SIG-M5 (cell line): Measurements from ENCODE around the gene GGCX.
A peak's percentile ranks its signal among the peaks of the same experiment; 100 is the strongest.

ENCODE experiments used
- DNase-seq: peaks from one replicate; lab custom pipeline; 2025; lab: John Stamatoyannopoulos, UW

GGCX gene

DNA sequence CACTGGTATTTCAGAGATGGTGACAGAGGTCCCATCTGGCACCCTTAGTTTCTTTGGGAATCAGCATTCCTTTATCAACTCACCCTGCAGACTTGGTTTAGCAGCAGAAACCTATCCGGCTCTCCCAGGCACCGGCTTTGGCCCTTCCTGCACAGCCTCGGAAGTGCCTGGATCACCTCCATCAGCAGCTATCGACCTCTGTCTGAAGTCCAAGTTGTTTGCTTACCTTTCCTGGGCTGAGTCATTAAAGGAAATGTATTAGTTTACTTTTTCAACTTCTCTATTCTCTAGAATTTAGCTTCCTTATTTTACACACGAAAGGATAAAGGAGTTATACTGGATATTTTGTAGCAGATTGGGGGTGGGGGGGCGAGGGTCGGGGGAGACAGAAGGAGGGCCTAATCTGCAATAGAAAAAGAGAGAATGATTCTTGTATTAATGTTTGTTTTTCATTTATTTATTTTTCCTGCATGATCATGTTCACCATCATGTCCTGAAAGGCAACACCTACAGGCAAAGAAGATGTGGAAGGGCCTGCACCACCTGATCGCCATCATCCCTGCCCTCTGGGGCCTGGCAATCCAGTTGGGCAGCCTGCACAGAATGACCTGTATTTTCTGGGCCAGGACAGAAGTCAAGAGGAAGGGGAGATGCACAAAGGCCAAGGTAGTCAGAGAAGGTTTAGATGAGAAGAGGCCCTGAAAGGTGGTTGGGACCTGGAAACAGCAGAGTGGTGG is 44.5 kb downstream of the GGCX start:
- DNase-seq: no peak

GRCh38 chr2:85514323-85514722 is 47.0 kb downstream of the GGCX start:
- no peak for DNase-seq

- DNase-seq: no peak
These were observed 50.1 kb downstream of the GGCX start for GRCh38 chr2:85511008-85511811.

GRCh38 chr2:85506768-85507181 is 54.5 kb downstream of the GGCX start:
- no peak for DNase-seq

DNA sequence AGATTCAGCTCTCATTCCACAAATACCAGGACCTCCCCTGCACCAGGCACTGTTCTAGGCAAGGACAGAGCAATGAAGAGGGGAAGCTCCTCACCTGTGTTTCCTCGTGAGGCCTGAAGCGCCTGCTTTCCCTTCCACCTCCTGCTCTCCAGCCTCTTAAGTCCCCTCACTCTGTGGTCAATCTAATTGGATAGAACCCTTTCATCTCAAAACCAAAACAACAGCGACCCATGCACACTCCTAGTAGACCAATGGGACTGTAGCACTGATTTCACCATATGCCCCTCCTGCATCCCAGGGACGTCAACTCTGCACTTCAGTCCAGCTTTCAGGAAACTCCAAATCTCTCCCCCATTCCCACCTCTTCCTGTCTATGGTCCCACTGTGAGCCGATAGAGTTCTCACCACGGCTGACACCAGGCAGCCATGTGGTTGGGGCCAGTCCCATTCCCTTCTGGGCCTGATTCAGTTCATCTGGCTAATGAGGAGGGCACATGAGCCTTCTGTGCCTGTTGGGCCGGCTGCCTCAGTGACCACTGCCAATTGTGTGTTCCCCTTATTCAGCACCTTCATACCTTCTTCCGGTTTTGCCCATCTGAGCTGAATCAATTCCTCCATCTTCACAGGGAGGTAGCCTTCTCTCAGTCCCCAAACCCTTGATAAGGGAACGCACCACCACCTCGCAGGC is 55.6 kb downstream of the GGCX start:
- no peak for DNase-seq

GRCh38 chr2:85504778-85505261 is 56.5 kb downstream of the GGCX start:
- DNase-seq: no peak

- DNase-seq: no peak
These were observed 57.2 kb downstream of the GGCX start for GRCh38 chr2:85503851-85504777.

DNA sequence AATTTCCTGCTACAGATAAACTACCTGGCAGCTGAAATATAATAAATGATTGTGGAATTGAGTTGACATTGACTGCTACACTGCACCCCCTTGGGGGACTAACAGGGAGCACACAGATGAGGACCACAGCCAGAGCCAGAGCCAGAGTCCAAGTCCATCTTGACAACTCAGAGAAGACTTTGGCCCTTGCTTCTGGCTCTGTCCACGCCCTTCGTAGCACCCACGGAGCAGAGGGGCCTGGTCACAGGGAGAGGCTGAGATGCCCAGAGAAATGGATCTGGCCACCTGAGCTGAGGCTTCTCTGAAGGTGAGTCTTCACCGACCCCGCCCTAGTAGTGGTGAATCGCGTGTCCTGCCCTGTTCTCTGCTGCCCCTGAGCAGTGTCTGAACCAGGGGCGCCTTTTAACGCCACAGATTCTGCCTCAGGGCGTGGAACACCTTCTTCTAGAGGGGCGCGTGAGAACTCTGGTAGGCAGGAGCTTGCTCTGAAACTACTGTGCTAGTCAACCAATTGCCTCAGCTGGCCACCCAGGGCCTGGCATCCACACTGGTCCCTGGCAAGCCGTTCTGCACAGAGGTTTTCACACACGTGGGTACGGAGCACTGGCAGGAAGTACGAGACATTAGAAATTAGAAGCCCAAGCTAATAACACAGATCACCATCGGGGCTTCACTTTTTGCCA is 58.0 kb downstream of the GGCX start:
- no peak for DNase-seq

DNA sequence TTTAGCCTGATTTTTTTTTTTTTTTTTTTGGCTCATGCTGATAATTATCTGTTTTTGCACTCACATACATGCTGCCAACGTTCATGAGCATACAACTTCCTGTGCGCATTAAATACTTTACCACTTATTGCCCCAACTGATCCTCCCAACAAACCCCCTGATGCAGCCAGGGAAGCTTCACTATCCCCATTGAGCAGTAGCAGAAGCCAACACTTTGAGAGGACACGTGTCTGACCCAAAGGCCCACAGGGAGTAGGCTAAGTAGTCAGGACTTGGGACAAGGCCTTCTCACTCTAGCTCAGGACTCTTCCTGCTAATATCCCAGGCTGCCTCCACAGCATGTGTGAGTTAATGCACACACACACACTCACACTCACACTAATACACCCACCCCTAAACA is 58.6 kb downstream of the GGCX start:
- no peak for DNase-seq

DNA sequence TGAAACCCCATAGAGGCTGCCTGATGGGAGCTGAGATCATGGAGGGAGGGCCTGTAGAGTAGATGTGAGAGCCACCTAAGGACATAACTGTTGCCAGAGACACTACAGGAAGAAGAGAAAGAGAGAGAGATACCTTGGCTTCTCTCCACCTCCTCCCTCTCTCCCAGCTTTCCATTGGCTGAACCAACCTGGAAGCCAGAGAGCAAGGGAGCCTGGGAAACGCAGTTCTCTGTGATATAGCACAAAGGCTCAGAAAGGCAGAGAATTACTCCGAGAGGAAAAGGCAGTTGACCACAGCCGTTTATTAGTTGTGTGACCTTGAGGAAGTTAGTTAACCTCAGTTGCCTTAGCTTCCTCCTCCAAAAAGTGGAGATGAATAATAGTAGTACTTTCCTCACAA is 60.0 kb downstream of the GGCX start:
- DNase-seq: peak; percentile 22

- DNase-seq: no peak
These were observed 63.2 kb downstream of the GGCX start for GRCh38 chr2:85497944-85498630.

- DNase-seq: no peak
These were observed 64.9 kb downstream of the GGCX start for GRCh38 chr2:85496436-85496835.
